HL-60 (cell line): ENCODE measurements around the gene VPS37D.
"Not testable (repeated sequence)": the region's sequence is repeated elsewhere in the genome, so short reads cannot be mapped to it uniquely, and the experiment has no call there.

Source experiments
- CTCF ChIP-seq: IDR thresholded peaks from one replicate; pipeline ENCODE4 v1.5.1; 2011; ENCODE audit warnings: low read length, control low read depth, inconsistent platforms; ENCODE audit not compliant: insufficient read depth
- GABPA ChIP-seq: IDR thresholded peaks from 2 replicates; pipeline ENCODE4 v1.6.1; 2012; ENCODE audit warnings: low read depth
- POLR2AphosphoS5 ChIP-seq: IDR thresholded peaks from 2 replicates; pipeline ENCODE4 v1.6.1; 2012; ENCODE audit warnings: low read depth
- REST ChIP-seq: IDR thresholded peaks from 2 replicates; pipeline ENCODE4 v1.6.1; 2012; ENCODE audit warnings: low read depth; ENCODE audit not compliant: insufficient replicate concordance
- SPI1 ChIP-seq: IDR thresholded peaks from 2 replicates; pipeline ENCODE4 v1.6.1; 2012; ENCODE audit warnings: low read depth, mild to moderate bottlenecking, borderline replicate concordance

- not testable (repeated sequence) for TF ChIP-seq CTCF, POLR2AphosphoS5, REST, SPI1, GABPA
These were observed 45.7 kb downstream of the VPS37D start for GRCh38 chr7:73713319-73713718.
